DMS153 treated with DMSO at 0.1 percent for 48 hours (cell line): ENCODE data around the gene CLP1.
"Not testable (repeated sequence)": the region's sequence is repeated elsewhere in the genome, so short reads cannot be mapped to it uniquely, and the experiment has no call there.

ENCODE experiments used
- DNase-seq: peaks from one replicate; lab custom pipeline; 2025; ENCODE audit not compliant: unreplicated experiment; lab: John Stamatoyannopoulos, UW

Gene CLP1

GRCh38 chr11:57640068-57640800 is 17.3 kb upstream of the CLP1 start:
- DNase-seq, result no peak

- DNase-seq, result peak; percentile 7
Measured at GRCh38 chr11:57641011-57641807, 16.4 kb upstream of the CLP1 start.

DNA sequence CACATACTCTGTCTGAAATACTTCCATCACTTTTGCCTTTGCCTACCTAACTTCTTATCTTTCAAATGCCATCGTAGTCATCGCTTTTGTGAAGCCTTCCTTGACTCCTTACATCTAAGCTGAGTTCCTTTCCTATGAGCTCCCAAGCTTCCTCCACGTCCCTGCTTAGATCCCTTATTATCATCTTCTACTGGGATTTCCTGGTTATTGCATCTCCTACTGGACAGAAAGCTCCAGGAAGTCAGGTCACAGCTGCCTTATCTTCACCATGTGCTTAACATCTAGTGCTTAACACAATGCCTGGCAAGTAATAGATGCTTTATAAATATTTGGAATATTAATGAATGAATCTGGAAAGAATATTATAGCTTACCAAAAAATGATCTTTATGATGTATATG is 13.8 kb upstream of the CLP1 start:
- DNase-seq, result no peak

GRCh38 chr11:57644748-57645688 is 12.5 kb upstream of the CLP1 start:
- DNase-seq, result peak; percentile 53

- no peak for DNase-seq
Measured at GRCh38 chr11:57645689-57646085, 11.9 kb upstream of the CLP1 start.

- DNase-seq, result no peak
Measured at GRCh38 chr11:57646194-57646798, 11.3 kb upstream of the CLP1 start.

GRCh38 chr11:57646799-57647303 is 10.7 kb upstream of the CLP1 start:
- DNase-seq, result no peak

DNA sequence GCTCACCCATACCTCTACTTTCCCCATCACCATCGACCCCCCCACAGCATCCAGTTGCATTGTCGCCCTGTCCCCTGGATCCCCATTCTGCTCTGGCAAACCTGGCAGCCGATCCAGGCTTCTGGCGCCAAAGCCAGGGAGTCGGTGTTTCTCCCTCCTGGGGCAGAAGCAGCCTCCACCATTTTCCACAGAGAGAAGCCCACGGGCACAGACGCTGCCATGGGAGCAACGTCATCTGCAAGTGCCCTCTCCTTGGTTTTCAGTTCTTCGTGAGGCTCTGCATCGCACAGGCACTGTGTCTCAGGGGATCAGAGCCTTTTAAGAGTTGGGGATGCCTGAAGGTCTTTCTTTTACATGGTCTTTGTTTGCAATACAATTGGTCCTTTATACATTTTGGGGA is 10.2 kb upstream of the CLP1 start:
- DNase-seq, result no peak

GRCh38 chr11:57647960-57648800 is 9.4 kb upstream of the CLP1 start:
- DNase-seq, result no peak

DNA sequence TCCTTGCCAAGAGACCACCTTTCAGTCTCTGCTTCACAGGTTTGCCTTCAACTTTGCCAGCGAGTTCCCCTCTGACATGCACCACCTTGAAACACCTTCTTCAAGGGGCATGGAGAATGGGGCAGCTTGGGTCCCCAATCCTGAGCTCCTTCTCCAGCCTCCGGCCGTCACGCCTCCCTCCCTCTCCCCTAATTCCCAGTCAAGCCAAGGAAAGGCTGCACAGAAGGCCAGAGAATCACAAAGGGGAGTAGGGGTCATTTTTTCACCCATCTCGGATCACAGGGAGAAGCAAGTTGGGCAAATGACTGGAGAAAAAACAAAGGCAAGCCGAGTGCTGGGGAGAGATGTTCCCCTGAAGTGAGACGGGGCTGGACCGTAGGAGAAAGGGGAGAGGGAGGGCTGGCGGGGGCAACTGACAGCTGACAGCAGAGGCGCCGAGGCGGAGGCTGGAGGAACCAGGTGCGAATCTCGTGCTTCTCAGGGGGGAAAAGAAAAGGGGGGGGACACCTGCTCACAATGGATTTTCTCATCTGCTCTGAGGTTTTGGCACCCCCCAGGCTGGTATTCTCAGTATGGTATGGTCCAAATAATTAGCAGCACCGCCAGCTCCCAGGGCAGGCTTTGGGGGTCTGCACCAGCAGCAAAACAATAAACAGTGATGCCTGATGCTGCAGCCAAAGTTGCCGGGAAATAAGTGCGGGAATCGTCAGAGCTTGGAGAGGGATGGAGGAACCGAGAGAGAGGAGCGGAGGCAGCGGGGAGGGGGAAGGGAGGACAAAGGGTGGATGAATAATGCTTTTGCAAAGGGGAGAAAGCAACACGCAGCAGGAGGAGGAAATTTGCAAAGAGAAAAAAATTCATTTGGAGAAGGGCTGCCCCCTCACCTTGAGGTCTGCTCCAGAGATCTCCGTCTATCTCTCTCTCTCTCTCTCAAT is 8.5 kb upstream of the CLP1 start:
- DNase-seq, result no peak

GRCh38 chr11:57649826-57650738 is 7.5 kb upstream of the CLP1 start, which contains the start of gene YPEL4:
YPEL4 (minus strand) TSS chr11:57649912; CDS start chr11:57647107, 2,805 bp downstream.
- no peak for DNase-seq

DNA sequence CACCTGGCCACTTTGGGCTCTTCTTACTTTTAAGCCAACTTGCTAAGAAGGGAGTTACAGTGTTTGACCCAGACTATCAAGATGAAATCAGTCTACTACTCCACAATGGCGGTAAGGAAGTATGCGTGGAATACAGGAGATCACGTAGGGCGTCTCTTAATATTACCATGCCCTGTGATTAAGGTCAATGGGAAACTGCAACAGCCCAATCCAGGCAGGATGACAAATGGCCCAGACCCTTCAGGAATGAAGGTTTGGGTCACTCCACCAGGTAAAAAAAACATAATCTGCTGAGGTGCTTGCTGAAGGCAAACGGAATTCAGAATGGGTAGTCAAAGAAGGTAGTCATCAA is 6.8 kb upstream of the CLP1 start:
- DNase-seq, result no peak

GRCh38 chr11:57651408-57651807 is 6.2 kb upstream of the CLP1 start:
- no peak for DNase-seq

DNA sequence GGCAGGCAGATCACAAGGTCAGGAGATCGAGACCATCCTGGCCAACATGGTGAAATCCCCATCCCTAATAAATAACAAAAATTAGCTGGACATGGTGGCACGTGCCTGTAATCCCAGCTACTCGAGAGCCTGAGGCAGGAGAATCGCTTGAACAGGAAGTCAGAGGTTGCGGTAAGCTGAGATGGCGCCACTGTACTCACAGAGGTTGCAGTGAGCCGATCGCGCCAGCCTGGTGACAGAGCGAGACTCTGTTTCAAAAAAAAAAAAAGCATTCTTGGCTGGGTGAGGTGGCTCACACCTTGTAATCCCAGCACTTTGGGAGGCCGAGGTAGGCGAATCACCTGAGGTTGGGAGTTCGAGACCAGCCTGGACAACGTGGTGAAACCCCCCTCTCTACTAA is 5.3 kb upstream of the CLP1 start:
- not testable (repeated sequence) for DNase-seq

GRCh38 chr11:57652662-57653061 is 4.9 kb upstream of the CLP1 start:
- no peak for DNase-seq

DNA sequence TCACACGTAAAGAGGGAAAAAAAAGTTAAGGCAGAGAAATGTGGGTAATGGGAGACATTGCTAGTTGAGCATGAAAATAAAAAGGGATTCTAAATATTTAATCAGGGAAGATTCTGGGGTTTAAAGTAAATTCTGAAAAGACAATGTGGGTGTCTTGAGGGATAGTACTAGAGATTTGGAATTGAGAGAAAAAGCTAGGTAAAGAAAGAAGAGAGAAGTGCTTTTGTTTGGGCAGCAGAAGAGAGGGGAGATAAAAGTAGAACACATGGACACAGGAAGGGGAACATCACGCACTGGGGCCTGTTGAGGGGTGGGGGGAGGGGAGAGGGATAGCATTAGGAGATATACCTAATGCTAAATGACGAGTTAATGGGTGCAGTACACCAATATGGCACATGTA is 4.4 kb upstream of the CLP1 start:
- DNase-seq, result no peak

DNA sequence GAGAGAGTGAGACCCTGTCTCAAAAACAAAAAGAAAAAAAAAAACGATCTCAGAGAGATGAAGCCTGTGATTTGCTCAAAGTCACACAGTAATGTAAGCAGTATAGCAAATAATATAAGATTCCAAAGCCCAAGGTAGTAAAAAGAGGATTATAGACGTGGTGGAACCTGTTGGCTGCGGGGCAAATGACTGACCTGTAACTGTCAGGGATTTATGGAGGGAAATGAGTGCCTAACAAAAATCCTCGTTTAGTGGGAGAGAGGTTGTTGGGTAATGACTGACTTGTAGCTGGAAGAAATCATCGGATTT is 723 bp upstream of the CLP1 start:
- DNase-seq, result no peak

DNA sequence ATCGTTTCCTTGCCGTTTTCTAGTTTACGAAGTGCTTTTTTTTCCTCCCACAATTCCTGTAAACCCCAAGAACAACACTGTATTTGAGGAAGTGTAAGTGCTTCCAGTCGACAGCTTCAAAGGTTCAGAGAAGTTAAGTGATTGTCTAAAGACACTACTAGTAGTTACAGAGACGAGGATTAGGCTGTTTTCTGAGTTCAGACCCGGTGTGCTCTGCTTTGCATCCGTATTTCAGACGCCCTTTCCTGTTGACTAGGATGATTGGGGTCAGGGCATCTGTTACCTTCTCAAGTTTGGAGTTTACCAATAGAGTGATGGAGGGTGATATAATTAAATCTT is 430 bp downstream of the CLP1 start:
- DNase-seq, result no peak
